ENCODE measurements around the gene KIF16B. TPM values are rescaled to one million over a fixed set of nuclear protein-coding genes. Genes with fewer than 3 reads are reported as not detected.

KIF16B gene
- total and polyA plus RNA-seq, 9 of the 15 experiments (the other 6 are each of a cell fraction or from before 2014, with no cell fraction given), result 1.00 to 10.6 (median 8.5) TPM

- TF ChIP-seq REST (IDR thresholded peaks at IDR 0.05; ENCODE audit: borderline replicate concordance), result peak; percentile 41; the same call in 1 of the 2 replicates
- no peak for TF ChIP-seq REST (CRISPR knock-in tag; IDR thresholded peaks at IDR 0.05; ENCODE audit: low read depth)
- no peak for TF ChIP-seq SMAD3 (CRISPR knock-in tag; conservative IDR thresholded peaks at IDR 0.05)
- 0 out of 2 replicates have a peak, but pooled peaks have one; percentile 30 for TF ChIP-seq SMC3 (conservative IDR thresholded peaks at IDR 0.05; ENCODE audit: insufficient read depth, low read depth, low read length)
- no peak for TF ChIP-seq CUX1 (CRISPR knock-in tag; IDR thresholded peaks at IDR 0.05)
- peak; percentile 44 to 58 (median 55) for TF ChIP-seq CTCF (IDR thresholded peaks at IDR 0.05 in 2 of 3, conservative IDR thresholded peaks at IDR 0.05 in 1 of 3; ENCODE audit: insufficient read depth in 2 of 3, low read depth in 1 of 3, low read length in 3 of 3)
- TF ChIP-seq RAD21 (CRISPR knock-in tag; conservative IDR thresholded peaks at IDR 0.05 in 1 of 2, IDR thresholded peaks at IDR 0.05 in 1 of 2), result peak; percentile 49 to 57
- TF ChIP-seq MEF2D (tag; conservative IDR thresholded peaks at IDR 0.05; ENCODE audit: low read depth), result no peak
- no peak for TF ChIP-seq ZNF197 (CRISPR knock-in tag; IDR thresholded peaks at IDR 0.05; ENCODE audit: low read depth)
Measured at GRCh38 chr20:16517946-16518783, 55.1 kb downstream of the KIF16B start (continued).
